Islet precursor cell (in vitro differentiated cells): ENCODE data around the gene RAB24.
A peak's percentile ranks its signal among the peaks of the same experiment; 100 is the strongest.
"Not testable (repeated sequence)": the region's sequence is repeated elsewhere in the genome, so short reads cannot be mapped to it uniquely, and the experiment has no call there.

Source experiments
- DNase-seq: peaks from one replicate; pipeline ENCODE4 v3.0.0-alpha.2; 2018

The RAB24 gene

GRCh38 chr5:177310332-177310731 lies 6.8 kb upstream of the RAB24 start:
- no peak for DNase-seq

DNA sequence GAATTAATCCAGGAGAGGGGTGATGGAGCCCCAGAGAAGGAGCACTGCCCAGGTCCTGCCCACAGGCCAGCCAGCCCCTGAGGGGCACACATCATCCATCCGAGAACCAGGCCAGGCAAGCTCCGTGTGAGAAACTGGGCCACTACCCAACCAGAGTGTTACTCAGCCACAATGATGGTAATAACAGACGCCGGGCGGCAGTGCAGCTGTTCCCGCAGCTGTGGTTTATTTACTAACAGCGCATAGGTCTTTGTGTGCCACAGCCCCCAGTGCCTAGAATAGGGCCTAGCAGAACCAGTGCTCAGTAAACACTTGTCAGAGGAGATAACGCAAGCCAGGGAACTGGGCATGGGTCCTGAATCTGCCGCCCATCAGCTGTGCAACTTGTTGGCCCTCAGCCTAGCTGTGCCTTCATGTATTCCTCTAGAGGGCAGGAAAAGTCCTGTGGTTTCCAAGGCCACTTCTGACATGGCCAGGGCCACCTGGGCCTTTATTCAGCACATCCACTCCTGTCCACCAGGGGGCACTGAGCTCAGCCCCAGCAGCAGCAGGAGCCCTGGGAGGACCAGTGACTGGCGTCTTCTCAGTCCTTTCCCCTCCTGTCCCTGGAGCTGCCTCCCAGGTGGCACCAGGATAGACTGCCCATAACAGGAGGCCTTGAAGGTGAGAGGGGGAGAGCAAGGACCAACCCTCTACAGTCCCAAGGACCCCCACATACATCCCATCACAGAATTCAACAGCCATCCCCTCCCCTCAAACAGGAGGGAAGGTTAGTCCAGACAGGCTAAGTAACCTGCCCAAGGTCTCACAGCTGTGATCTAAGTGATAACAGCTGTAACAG lies 6.1 kb upstream of the RAB24 start:
- DNase-seq = peak; percentile 95

- no peak for DNase-seq
These were observed 5.2 kb upstream of the RAB24 start for GRCh38 chr5:177308740-177309139.

GRCh38 chr5:177307544-177308363 lies 4.2 kb upstream of the RAB24 start:
- DNase-seq = no peak

- DNase-seq = no peak
These were observed 3.4 kb upstream of the RAB24 start for GRCh38 chr5:177306674-177307543.

DNA sequence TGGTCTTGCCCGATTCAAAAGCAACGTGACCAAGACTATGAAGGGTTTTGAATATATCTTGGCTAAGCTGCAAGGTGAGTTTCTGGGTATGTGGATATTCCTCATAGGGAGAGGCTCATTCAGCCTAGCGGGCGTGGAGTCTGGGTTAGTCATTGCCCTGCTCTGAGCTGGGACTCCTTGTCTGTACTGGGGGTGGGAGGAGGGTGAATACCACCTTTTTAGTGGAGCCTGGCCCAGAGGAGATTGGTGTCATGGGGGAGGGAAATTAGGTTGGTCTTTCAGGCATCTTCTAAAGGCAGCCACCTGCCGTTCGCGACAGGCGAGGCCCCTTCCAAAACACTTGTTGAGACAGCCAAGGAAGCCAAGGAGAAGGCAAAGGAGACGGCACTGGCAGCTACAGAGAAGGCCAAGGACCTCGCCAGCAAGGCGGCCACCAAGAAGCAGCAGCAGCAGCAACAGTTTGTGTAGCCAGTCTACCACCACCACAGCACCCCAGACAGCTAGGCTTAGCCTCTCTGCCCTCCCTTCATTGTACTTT lies 2.7 kb upstream of the RAB24 start:
- DNase-seq = not testable (repeated sequence)

DNA sequence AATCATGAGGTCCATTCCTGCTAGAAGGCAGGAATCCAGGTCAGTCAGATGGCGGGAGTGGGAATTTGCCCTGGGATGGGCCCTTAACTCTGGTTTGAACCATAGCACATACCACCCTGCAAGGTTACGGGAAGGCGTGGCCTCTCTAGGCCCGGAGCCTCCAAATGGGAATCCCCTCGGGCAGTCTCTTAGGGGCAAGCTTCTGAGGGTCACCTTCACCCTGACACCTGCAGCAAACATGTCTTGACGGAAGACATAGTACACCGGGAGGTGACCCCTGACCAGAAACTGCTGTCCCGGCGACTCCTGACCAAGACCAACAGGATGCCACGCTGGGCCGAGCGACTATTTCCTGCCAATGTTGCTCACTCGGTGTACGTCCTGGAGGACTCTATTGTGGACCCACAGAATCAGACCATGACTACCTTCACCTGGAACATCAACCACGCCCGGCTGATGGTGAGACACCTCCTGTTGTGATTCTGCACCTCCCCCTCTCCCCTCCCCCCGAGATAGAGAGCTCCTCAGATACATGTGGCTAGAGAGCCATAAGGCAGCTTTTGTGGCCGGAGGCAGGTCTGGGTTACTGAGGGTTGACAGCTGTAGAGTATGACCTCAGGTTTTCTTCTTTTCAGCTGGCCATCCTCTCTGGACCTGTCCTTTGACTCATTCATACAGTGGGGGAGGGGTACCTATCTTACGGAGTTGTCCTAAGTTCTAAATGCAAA lies 1.0 kb upstream of the RAB24 start:
- no peak for DNase-seq

DNA sequence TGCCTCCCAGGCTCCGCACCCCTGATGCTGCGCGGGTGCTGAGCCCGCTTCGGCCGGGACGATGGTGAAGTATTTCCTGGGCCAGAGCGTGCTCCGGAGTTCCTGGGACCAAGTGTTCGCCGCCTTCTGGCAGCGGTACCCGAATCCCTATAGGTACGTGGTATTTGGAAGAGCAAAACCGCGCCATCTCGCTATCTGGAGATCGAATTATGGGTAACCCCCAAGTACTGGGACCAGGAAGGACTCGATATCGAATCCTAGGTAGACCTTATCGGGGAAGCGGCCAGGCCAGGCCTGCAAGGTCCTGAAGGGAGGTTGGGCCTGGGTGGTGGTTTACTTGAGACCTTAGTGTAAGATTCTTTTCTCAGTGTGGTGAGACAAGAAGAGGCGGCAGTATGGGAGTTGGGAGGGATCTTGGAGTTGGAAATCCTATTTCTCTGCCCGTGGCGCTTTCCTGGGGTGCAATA lies 439 bp upstream of the RAB24 start:
- no peak for DNase-seq

DNA sequence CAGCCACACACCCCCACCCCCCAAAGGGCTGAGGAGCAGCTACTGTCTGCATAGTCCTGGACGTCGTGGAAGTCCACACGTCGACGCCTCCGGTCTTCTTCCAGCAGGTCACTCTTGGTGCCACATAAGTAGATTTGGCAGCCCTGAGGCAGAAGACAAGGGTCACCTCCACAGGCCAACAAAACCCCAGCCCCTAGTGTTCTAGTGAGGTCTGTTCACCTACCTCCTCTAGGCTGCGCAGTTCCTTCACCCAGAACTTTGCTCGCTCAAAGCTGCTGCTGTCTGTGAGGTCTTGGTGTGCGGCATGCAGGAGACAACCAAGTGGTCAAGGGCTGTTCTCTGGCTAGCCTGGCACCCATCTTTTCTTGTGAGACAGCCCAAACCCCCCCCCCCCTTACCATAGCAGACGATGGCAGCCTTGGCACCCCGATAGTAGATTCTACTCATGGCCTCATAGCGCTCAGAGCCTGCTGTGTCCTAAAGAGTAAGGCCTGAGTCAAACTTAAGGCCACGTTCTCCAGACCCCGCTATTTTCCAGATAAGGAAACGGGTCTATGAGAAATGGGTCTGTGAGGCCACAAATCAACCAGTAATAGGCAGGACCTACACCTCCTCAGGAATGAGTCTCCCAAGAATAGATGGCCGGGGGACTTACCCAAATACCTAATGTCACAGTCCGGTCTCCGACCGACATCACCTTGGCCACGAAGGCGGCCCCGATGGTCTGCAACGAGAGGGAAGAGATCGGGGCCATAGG lies 987 bp downstream of the RAB24 start:
- DNase-seq = peak; percentile 69

DNA sequence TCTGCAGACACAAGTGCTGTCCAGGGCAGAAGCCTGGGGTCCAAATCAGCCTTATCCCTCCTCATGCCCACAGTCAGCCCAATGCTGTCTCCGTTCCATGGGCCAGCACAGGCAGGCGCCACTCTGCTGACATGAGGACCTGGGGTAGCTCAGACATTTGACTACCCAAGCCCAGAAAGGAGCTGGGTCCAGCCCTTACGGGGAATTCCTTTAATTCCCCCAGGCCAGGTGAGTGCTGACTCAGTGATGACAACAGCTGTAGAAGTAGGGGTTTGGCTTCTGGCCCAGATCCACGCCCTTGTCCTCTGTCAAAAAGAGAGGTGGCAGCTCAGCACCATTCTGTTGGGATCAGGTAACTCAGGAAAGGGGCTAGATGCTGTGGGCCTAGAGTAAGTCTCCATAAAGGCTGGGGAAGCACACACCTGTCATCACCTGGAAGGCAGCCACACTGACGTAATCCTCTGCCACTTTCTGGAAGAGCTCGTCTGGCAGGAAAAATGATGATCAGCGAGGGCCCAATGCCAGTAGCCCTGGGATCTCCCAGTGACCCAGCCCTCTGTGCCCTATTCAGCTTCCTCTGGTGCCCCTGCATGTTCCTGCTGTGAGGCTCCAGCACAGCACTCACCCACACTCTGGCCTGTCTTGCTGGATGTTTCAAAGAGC lies 1.9 kb downstream of the RAB24 start:
- DNase-seq = peak; percentile 72

DNA sequence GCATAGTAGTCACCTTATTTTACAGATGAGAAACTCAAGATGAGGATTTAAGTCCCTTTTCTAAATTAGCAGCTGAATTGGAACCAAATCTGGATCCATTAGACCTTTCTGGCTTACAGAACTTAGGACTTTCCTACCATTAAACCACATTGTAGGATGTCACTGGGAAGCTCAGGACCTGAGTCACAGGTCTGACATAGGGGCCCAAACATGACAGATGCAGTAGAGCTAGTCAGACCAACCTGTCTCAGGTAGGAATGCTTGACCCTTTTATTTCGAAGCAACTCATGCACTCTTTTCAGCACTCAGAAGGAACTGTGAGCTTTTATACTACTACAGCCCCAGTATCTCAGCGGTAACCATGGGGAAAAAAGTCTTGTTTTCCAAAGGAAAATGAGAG lies 2.6 kb downstream of the RAB24 start:
- DNase-seq = no peak

DNA sequence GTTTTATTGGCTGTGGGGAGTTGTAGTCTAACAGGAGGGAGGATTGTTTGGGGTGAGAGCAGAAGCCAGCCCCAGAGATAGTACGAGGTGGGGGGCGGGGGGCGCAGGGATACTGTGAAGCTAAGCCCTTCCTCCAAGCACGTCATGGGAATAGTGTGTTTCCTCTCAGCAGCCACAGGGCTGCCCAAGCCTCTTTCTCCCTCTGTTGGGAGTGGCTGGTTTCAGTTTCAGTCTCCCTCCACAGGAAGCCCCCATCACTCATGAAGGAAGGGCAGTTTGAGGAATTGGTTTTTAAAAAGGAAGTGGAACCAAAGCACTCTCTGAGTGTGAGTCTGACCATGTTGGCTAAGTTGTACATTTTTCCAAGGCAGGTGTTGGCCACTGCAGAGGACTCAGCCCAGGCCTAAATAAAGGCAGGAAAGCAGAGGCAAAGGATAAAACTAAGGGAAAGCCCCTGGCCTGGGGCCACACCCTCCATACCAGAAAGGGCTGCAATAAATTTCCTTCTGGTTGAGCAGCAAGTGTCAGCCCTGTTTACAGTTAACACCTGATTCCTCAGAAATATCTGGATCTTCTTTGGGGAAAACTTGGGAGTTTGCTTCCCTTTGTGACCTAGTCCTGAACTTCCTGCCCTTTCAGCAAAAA lies 3.2 kb downstream of the RAB24 start:
- DNase-seq = peak; percentile 71

- no peak for DNase-seq
These were observed 3.8 kb downstream of the RAB24 start for GRCh38 chr5:177299697-177300096.

- no peak for DNase-seq
These were observed 5.6 kb downstream of the RAB24 start for GRCh38 chr5:177297922-177298321.

DNA sequence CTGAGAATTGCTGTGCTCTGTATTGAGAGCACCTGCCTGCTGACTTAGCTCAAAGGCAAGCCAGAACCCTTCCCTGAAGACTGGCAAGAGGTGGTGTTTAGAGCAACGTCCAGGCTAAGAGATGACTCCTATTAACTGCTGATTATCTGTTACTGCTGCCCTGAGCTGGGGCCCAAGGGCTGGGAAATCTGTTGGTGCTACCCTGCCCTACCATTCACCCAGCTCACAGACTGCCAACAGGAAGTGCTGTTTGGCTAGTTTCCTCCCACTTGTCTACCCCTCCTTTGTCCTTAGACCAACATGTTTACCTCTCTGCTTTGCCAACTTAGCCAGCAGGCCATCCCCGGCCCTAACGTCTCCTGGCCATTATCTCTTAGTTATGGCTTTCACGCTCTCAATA lies 6.9 kb downstream of the RAB24 start:
- no peak for DNase-seq

DNA sequence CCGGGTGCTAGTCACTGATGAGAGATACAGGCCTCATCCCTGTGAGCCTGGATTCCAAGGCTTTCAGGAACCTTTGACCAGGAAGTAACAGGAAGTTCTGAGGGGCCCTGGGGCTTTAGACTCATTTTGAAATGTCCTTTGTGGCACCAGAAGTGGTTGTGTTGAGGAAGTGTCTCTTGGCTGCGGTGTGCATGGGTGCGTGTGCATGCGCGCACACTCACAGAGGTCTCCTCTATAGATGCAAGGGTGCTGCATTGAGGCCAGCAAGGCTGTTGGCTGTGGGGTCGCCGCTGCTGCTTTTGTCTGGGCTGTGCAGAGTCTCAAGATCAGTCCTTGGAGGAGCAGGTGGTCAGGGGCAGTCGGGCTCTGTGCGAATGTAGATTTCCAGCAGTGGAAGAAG lies 7.6 kb downstream of the RAB24 start:
- DNase-seq = no peak

GRCh38 chr5:177294632-177295031 lies 8.9 kb downstream of the RAB24 start:
- no peak for DNase-seq

GRCh38 chr5:177293819-177294581 lies 9.5 kb downstream of the RAB24 start:
- DNase-seq = no peak

DNA sequence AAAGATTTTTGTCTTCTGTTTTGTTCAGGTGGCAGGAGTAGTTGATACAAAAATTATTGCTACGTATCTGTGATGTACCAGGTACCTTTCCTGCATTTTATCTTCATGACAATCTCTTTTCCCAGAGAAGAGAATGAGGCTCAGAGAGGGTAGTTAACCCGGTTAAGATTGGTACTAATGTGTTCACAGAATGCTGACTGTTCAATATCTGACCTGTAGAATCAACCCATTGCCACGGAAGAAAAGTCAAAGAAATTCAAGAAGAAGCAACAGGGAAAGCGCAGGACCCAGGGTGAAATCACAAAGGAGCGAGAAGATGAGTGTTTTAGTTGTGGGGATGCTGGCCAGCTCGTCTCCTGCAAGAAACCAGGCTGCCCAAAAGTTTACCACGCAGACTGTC lies 11.8 kb downstream of the RAB24 start:
- DNase-seq = no peak
